NCI-H2107 treated with DMSO at 0.1 percent for 48 hours (cell line): ENCODE measurements around the gene TPM4.

Experiments
- DNase-seq: peaks from one replicate; lab custom pipeline; 2025; ENCODE audit not compliant: unreplicated experiment; lab: John Stamatoyannopoulos, UW

The TPM4 gene

DNA sequence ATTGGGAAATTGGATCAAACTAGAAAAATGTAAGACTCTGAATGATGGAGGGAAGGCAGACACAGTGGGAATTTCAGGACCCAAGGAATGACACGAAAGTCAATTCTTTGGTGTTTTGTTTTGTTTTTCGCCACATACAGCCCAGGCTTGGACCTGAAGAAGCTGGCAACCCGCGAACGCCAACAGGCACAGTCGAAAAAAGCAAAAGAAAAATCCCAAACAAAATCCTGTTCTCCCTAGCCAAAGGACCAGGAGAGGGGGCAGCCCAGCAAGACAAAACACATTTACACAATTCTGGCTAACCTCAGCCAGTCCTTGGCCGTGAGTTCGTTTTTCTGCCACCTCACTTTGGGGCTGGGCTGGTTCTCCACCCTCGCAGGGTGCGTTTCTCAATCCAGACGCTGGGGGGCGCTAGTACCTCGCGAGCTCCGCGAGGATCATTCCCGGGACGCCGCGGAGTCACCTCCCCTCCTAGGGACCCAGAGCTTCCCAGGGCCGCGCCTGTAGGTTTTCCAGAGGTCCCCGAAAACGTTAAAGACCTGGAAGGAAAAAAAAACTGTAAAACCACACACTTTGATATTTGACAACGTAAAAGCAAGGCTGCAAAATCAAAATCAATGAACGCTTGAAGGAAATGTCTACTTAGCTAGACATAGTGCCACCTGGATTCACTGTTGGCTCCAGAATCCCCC is 34.9 kb upstream of the TPM4 start:
- DNase-seq = peak; percentile 25

DNA sequence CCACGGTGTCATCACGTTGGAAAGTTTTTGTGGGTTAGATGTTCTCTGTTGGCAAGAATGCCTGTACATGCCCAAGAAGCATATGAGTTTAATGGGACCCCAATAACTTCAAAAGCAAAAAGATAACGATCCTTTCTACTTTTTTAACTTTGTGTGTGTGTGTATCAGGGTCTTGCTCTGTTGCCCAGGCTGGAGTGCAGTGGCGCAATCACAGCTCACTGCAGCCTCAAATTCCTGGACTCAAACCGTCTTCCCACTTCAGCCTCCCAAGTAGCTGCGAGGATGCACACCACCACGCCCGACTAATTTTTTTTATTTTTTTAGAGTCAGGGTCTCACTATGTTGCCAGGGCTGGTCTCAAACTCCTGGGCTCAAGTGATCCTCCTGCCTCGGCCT is 34.3 kb upstream of the TPM4 start:
- no peak for DNase-seq

DNA sequence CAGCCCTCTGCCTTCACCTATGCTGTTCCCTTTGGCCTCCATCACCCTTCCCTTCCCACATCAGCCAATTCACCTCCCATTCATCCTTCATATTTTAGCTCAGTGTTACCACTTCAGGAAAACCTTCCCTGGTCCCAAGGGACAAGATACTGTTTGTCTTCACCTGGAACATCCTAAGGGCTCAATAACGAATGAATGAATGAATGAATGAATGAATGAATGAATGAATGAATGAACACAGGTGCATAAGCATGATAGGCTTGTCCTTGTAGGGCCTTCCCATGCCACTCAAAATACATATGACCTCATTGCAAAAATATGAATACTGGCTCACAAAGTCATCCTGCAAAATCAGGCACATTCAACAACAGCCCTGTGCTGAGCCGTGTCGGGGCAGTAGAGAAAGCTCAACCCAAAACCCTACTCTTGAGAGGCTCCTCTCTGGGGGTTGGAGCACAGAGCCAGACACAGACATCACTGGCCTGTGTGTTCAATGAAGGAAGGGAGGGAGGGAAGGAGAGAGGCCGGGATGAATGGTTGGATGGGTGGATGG is 33.7 kb upstream of the TPM4 start:
- DNase-seq = no peak

DNA sequence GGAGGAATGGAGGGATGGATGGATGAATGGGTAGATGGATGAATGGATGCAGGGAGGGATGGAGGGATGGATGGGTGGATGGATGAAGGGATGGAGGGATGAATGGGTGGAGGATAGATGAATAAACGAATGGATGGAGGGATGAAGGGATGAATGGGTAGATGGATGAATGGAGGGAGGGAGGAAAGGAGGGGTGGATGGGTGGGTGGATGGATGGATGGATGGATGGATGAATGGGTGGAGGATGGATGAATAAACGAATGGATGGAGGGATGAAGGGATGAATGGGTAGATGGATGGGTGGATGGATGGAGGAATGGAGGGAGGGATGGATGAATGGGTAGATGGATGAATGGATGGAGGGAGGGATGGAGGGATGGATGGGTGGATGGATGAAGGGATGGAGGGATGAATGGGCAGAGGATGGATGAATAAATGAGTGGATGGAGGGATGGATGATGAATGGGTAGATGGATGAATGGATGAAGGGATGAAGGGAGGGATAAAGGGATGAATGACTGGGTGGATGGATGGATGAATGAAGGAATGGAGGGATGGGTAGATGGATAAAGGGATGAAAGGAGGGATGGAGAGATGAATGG is 33.0 kb upstream of the TPM4 start:
- no peak for DNase-seq

DNA sequence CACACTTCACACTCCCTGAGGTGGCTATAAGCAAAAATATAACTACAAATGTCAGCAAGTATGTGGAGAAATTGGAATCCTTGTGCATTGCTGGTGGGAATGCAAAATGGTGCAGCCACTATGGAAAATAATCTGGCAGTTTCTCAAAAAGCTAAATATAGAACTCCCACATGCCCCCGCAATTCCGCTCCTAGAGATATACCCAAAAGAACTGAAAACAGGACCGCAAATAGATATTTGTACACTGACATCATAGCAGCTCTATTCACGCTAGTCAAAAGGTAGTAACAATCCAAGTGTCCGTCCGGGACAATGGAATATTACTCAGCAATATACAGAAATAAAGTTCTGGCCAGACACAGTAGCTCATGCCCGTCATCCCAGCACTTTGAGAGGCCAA is 31.5 kb upstream of the TPM4 start:
- no peak for DNase-seq

DNA sequence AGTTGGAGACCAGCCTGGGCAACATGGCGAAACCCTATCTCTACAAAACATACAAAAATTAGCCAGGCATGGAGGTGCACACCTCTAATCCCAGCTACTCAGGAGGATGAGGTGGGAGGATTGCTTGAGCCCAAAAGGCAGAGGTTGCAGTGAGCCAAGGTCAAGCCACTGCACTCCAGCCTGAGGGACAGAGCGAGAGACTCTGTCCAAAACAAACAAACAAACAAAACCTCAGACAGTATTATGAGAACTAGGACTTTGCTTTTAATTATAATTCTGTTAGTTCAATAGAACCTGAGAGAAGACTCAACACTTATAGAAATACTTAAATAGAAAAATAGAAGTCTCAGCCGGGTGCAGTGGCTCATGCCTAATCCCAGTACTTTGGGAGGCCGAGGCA is 31.1 kb upstream of the TPM4 start:
- no peak for DNase-seq

DNA sequence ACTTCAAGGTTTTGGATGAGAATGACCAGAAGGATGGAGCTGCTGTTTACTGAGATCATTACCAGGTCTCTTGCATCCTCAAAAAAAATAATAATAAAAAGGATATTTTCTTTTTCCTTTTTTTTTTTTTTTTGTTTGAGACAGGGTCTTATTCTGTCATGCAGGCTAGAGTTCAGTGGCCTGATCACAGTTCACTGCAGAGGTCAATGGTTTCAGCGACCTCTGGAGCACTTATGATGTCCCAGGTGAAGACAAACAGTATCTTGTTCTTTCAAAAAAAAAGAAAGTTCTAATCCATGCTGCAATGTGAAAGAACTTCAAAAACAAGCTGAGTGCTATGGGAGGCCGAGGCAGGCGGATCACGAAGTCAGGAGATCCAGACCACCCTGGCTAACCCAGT is 30.4 kb upstream of the TPM4 start:
- DNase-seq = no peak

DNA sequence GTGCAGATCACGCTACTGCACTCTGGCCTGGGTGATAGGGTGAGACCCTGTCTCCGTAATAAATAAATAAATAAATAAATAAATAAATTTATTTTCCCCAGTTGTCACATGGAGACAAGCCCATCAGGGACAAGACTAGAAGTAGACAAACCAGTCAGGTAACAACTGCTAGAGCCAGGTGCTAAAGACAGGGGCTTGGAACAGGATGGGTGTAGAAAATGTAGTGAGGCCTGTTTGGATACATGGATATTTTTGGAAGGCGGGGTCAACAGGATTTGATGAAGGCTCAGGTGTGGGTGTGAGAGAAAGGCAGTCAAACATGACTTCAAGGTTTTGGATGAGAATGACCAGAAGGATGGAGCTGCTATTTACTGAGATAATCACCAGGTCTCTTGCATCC is 27.7 kb upstream of the TPM4 start:
- no peak for DNase-seq

DNA sequence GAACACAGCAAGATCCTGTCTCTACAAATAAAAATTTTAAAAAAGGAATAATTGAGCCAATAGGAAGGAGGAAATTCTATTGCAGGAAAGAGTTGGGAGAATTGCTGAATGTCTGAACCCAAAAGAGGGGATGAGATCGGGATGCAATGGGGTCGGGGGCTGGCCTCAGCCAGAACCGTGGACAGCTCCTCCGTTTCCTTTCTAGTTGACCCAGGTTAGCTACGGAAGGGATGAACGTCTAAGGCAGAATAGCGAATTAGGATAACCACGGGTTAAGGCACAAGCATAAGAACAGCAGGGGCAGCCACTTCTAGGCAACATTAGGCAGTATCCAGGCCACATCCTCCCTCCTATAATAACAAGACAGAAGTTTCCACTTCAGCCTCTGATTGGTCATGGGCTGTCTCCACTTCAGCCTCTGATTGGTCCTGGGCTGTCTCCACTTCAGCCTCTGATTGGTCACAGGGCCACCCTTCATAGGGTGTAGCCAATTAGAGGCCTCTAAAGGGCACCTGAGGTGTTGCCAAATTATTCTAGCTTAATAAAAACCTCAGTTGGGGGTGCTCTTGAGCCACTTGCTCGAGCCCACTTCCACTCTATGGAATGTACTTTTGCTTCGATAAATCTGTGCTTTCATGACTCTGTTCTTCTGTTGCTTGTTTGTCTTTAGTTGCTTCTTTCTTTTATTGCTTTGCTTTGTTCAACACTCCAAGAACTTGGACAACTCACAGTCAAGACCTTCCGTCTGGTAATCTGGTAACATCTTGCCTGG is 24.9 kb upstream of the TPM4 start:
- DNase-seq = no peak

DNA sequence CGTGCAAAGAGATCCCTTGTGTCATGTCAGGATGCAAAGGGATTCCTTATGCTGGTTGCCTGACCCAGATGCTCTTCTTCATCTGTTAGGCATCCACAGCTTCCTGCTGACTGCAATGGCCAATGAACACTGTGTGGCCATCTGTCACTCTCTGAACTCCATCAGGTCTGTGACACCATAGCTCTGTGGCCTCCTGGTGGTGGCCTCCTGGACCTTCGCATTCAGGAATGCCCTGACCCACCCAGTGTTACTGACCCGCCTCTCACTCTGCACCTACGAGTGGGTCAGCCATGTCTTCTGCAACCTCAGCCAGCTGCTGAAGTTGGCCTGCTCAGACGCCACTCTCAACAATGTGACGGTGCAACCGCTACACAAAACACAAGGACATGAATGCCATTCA is 23.9 kb upstream of the TPM4 start:
- no peak for DNase-seq

DNA sequence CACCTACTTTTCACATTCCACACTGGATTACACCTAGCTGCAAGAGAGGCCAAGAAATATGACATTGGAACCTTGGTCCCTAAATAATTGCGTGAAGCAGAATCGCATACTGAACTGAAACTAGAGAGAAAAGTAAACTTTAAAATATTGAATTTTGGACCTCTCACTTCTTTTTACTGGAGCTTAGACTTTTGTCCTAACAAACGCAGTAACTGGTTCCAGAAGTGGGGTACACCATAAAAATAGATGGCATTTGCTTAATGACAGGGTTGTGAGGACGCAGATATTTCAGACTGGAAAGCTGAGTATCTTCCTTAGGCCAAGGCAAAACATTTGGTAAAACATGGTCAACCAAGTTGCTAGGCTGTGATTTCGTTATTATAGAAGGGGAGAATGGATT is 19.2 kb upstream of the TPM4 start:
- DNase-seq = no peak

DNA sequence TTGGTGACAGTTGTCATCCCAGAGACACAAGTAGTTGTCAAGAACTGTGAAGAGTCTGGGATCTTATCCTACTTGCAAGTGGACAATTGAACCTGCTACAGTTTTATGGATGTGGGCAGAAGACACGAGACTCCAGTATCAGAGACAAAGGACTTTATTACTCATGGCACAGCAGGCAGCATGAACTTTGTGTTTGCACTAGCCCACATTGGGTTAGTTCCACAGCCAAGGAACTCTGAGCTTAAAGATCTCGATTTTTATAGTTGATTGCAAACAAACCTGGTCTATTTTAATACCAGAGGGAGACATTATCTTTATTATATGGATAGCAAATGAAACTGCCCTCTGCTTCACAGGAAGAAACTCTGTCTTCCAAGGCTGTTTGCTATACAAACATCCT is 16.0 kb upstream of the TPM4 start:
- no peak for DNase-seq

DNA sequence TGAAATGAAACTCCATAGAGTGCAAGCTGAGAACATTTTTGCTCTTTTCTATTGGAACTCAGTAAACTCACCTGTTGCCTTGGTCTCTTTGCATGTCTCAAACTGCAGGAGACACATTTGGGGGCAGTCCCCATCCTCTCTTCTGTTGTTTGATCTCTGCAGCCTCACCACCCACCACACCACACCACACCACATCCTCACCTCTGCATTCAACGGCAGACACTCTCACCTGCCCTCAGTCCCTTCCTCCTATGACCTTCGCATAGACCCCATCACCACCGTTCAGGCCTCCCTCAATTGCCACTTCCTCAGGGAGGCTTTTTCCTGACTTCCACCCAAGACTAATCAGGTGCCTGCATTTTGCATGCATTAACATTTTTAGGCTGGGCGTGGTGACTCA is 14.4 kb upstream of the TPM4 start:
- no peak for DNase-seq

DNA sequence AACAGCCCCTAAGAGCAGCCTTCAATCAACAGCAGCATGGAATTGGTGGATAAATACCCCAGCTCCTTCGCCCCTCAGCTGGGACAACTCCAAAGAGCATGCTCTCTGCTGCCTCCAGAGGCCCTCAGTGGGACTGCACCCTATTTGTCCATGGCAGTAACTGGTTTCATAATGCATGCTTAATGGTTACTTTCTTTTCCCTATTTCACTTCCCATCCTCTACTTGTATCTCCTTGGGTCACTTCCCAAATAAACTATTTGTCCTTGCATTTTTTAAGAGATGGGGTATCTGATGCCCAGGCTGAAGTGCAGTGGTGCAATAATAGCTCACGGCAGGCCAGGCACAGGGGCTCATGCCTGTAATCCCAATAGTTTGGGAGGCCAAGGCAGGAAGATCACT is 13.5 kb upstream of the TPM4 start:
- DNase-seq = no peak

DNA sequence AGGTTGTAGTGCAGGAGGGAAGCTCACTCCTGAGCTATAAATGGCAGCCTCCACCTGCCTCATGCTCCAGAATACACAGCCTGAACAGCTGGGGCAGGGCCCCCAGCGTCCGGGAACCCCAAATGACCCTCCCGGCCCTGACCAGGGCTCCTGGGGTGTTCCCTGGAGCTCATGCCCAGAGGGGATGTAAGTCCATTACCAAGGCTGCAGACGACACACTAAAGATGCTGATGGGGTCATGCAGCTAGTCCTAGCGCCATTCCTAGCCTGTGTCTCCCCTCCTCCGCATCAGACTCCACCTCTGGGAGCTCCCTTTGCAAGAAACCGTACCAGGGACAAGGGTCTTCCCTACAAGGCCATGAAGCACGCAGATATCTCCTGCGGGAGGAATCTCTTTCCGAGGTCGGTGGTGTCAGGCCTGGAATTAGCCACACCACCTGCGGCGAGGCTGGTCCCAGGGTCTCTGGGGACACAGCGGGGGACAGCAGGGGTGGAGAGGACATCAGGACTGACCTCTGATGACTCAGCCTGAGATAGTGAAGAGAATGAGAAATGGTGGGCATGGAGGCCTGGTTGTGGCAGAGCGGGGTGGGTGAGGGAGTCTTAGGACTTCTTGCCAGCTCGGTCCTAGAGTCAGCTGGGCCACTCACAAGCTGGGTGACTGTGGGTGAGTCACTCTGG is 11.9 kb upstream of the TPM4 start:
- DNase-seq = no peak

DNA sequence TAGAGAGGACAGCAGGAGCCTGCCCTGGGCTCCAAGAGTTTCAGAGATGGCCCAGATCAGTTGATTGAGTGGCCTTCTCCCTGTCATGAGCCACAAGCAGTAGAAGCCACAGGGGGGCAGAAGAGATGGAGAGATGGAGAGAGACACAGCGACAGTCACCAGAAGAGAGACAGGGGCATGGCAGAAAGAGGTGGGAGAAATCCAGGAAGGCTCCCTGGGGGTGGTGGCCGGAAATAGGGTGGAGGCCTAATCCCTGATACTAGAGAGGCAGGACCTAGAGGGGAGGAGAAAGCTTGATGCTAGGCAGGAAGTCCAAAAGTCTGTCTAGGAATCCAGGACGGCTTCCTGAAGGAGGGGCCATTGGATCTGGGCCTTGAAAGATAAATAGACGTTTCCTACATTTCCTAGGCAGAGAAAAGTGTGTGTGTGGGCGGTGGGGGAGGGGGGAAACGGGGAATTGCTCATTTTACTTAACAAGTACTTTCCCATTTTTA is 9.6 kb upstream of the TPM4 start:
- DNase-seq = peak; percentile 4

DNA sequence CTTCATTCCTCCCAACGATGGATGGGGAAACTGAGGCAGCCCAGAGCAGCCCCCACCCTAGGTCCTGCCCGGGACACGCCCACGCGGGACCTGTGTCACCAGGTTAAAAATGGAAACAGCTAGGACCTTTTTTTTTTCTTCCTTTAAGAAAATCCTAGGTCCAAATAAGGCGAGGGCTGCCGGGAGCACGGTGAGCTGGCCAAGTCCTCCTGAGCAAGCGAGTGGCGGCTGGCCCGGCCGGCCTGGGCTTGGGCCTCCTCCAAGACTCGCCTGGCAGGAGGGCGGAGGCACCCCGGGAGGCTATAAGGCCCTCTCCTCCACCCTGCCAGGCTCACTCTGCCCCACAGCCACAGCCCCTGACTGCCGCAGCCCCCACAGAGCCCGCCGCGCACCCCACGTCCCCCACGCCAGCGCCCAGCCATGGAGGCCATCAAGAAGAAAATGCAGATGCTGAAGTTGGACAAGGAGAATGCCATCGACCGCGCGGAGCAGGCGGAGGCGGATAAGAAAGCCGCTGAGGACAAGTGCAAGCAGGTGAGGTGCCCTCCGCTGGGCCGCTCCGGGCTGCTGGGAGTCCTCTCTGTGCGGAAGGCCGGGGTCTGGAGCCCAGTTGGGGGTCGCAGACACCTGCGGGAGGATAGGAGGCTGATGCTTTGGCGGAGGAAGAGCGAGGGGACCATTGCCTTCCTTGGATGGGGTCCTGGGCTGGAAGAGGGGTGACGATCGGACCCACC is 8.9 kb upstream of the TPM4 start:
- no peak for DNase-seq

DNA sequence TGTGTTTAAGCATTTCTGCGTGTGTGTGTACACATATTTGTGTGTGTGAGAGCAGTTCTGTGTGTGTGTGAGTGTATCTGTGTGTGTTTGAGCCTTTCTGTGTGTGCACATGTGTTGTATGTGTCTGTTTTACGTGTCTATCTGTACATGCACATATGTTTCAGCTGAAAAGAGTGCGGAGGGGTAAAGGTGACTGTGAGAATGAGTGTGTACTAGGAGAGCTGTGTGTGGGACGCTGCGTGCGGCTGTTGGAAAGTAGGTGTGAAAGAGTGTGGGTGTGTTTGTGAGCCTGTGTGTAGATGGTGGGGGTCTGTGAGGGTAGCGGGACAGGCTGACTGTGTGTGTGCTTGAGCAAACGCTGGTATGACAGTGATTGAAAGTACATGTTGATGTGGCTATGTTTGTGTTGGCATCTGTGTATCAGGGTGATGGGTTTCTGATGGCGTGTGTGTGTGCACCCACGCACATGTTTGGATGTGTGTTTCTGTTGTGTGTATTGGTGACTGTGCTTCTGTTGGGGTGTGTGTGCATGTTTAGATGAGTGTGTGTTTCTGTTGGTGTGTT is 7.5 kb upstream of the TPM4 start:
- no peak for DNase-seq

DNA sequence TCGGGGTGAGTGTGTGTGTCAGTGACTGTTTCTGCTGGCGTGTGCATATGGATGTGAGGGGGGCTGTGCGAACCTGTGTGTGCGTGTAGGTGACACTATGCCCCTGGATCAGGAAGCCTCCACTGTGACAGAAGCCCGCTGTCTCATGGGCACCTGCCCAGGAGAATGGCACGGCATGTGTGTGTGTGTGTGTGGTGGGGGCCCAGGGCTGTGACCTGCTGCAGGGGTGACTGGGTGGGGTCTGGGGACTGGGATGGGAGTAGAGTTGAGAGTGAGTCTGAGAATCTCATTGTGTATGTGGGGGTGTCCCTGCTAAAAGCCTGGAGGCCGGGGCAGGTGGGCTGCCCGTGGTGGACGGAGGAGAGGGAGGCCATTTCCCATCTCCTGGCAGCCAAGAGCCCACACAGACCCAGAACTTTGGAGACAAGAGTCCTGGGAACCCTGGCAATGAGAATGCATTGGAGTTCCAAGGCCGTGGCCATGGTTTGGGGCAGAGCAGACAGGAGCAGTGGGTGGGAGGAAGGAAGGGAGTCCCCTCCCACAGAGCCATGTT is 6.4 kb upstream of the TPM4 start:
- DNase-seq = no peak

DNA sequence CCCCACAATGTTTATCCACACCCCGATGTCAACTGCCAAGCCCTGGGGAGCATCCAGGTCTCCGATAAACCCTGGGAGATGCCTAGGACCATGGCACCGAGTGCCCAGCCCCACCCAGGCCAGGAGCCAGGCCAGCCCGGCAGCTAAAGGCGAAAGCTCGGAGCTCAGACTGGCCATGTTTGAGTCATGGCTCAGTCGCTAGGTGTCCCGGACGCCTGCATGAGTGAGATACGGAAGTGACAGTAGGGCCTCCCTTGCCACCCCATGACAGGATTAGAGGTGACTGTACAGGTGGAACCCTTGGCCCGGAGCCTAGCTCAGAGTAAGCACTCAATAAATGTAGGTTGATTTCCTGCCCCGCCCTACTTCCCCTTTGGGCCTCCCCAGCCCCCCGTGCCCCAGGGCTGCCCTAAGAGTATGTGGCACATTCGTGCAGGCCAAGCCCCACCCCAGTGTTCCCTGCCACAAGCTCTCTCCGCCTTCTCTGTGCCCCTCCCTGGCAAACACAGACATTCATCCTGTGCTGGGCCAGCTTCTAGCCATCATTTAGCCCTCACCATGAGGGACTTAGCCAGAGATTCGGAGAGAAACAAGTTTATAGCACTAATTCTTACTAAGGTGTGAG is 5.8 kb upstream of the TPM4 start:
- no peak for DNase-seq
